IMR-90 (cell line): ENCODE results near the gene ATF4.

Source experiments
- BHLHE40 ChIP-seq: fragments of 150-350 bp; IDR thresholded peaks from 2 replicates; pipeline ENCODE4 v1.6.1; 2016; ENCODE audit warnings: mild to moderate bottlenecking, low read depth, low read length
- CTCF ChIP-seq: conservative IDR thresholded peaks from 2 replicates; pipeline ENCODE4 v1.5.1; 2012; ENCODE audit warnings: mild to moderate bottlenecking, low read depth, low read length, improper control_type of control experiment
- MAFK ChIP-seq: IDR thresholded peaks from 2 replicates; pipeline ENCODE4 v1.6.1; 2012; ENCODE audit warnings: low read depth, low read length, improper control_type of control experiment
- MAZ ChIP-seq: IDR thresholded peaks from 2 replicates; pipeline ENCODE4 v1.6.1; 2012; ENCODE audit warnings: low read depth, mild to moderate bottlenecking, low read length, improper control_type of control experiment, moderate library complexity, borderline replicate concordance
- POLR2A ChIP-seq: IDR thresholded peaks from 2 replicates; pipeline ENCODE4 v1.6.1; 2012; ENCODE audit warnings: mild to moderate bottlenecking, low read depth, low read length
- RFX5 ChIP-seq: IDR thresholded peaks from 2 replicates; pipeline ENCODE4 v1.8.0; 2012; ENCODE audit warnings: low read depth, mild to moderate bottlenecking, low read length, moderate library complexity

DNA sequence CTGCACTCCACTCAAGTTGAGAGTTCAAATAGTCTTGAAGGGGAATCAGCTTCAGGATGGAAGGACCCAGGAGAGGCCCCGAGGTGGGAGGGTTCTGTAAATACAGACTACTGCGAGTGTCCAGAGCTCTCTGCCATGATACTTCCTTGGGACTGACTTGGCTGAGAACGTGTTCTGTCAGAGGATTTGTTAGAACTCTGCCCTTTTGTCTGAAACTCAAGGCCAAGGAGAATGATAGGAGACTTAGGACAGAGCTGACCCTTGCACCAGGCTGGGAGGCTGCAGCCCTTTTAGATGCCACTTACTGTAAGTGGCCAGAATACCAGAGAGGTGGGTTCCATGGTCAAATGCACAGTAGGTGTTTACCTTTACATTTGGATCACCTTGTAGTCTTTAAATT lies 2.9 kb upstream of the ATF4 start:
- TF ChIP-seq CTCF = no peak
- TF ChIP-seq MAZ = no peak
- TF ChIP-seq POLR2A = no peak
- TF ChIP-seq RFX5 = no peak
- no peak for TF ChIP-seq MAFK
- no peak for TF ChIP-seq BHLHE40
